SK-N-SH (cell line): ENCODE data around the gene ZCCHC14.

Source experiments
- CTCF ChIP-seq: fragments of 200-600 bp; sonication (generic); IDR thresholded peaks from 2 replicates; pipeline ENCODE4 v1.6.1; 2017; ENCODE audit warnings: antibody characterized with exemption, mild to moderate bottlenecking, moderate library complexity
- ELF1 ChIP-seq: IDR thresholded peaks from 2 replicates; pipeline ENCODE4 v1.4.0; 2012
- EP300 ChIP-seq, 2 experiments: IDR thresholded peaks; 2 replicates each; pipeline versions ENCODE4 v1.4.0 to v1.6.1; 2012; ENCODE audit warnings: borderline replicate concordance in 1 of 2, low read depth in 1 of 2, low read length in 1 of 2
- JUND ChIP-seq: IDR thresholded peaks from 2 replicates; pipeline ENCODE4 v1.4.0; 2012
- MEF2A ChIP-seq: IDR thresholded peaks from 2 replicates; pipeline ENCODE4 v1.4.0; 2012; ENCODE audit warnings: low read depth, borderline replicate concordance
- MXI1 ChIP-seq: IDR thresholded peaks from 2 replicates; pipeline ENCODE4 v1.6.1; 2012; ENCODE audit warnings: mild to moderate bottlenecking, low read depth, low read length, improper control_type of control experiment
- NFIC ChIP-seq: IDR thresholded peaks from 2 replicates; pipeline ENCODE4 v1.4.0; 2012; ENCODE audit warnings: borderline replicate concordance
- NRF1 ChIP-seq: IDR thresholded peaks from 2 replicates; pipeline ENCODE4 v1.6.1; 2012; ENCODE audit warnings: low read depth, mild to moderate bottlenecking, low read length
- POLR2AphosphoS5 ChIP-seq: IDR thresholded peaks from 2 replicates; pipeline ENCODE4 v1.6.1; 2012; ENCODE audit warnings: low read depth, low read length
- RFX5 ChIP-seq: IDR thresholded peaks from 2 replicates; pipeline ENCODE4 v1.6.1; 2012; ENCODE audit warnings: mild to moderate bottlenecking, improper control_type of control experiment, low read length
- TAF1 ChIP-seq: IDR thresholded peaks from 2 replicates; pipeline ENCODE4 v1.6.1; 2012; ENCODE audit warnings: low read depth, mild to moderate bottlenecking, low read length, moderate library complexity, borderline replicate concordance
- YY1 ChIP-seq: IDR thresholded peaks from 2 replicates; pipeline ENCODE4 v1.4.0; 2012; ENCODE audit warnings: low read depth, mild to moderate bottlenecking
- TF ChIP-seq, protein P1 (sequence below): IDR thresholded peaks from 2 replicates; pipeline ENCODE4 v1.6.1; 2012; ENCODE audit warnings: mild to moderate bottlenecking, low read depth, low read length, moderate library complexity

- TF ChIP-seq EP300 (IDR thresholded peaks at IDR 0.05; ENCODE audit: borderline replicate concordance in 1 of 2, low read depth in 1 of 2, low read length in 1 of 2) (no peak), CTCF (no peak), POLR2AphosphoS5 (no peak), NFIC (no peak), MEF2A (no peak), MXI1 (no peak), YY1 (no peak), ELF1 (no peak), JUND (no peak), RFX5 (no peak), NRF1 (no peak), TAF1 (no peak)
- TF ChIP-seq, protein P1, sequence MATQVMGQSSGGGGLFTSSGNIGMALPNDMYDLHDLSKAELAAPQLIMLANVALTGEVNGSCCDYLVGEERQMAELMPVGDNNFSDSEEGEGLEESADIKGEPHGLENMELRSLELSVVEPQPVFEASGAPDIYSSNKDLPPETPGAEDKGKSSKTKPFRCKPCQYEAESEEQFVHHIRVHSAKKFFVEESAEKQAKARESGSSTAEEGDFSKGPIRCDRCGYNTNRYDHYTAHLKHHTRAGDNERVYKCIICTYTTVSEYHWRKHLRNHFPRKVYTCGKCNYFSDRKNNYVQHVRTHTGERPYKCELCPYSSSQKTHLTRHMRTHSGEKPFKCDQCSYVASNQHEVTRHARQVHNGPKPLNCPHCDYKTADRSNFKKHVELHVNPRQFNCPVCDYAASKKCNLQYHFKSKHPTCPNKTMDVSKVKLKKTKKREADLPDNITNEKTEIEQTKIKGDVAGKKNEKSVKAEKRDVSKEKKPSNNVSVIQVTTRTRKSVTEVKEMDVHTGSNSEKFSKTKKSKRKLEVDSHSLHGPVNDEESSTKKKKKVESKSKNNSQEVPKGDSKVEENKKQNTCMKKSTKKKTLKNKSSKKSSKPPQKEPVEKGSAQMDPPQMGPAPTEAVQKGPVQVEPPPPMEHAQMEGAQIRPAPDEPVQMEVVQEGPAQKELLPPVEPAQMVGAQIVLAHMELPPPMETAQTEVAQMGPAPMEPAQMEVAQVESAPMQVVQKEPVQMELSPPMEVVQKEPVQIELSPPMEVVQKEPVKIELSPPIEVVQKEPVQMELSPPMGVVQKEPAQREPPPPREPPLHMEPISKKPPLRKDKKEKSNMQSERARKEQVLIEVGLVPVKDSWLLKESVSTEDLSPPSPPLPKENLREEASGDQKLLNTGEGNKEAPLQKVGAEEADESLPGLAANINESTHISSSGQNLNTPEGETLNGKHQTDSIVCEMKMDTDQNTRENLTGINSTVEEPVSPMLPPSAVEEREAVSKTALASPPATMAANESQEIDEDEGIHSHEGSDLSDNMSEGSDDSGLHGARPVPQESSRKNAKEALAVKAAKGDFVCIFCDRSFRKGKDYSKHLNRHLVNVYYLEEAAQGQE: no peak
These were observed 125.3 kb downstream of the ZCCHC14 start for GRCh38 chr16:87367529-87367928.
